Mesendoderm (in vitro differentiated cells): ENCODE data around the gene GABBR2.
A peak's percentile ranks its signal among the peaks of the same experiment; 100 is the strongest.

Source experiments
- DNase-seq: peaks from one replicate; pipeline ENCODE4 v3.0.0; 2013
- H2AK5ac ChIP-seq: 2 replicates; pipeline ENCODE4 v1.6.1; 2013; ENCODE audit warnings: low read length, inconsistent platforms
- H2BK120ac ChIP-seq: 2 replicates; pipeline ENCODE4 v1.6.1; 2013; ENCODE audit warnings: low read depth, mild to moderate bottlenecking, low read length, moderate library complexity, mixed read lengths
- H2BK15ac ChIP-seq: replicated peaks from 2 replicates; pipeline ENCODE4 v1.6.1; 2013; ENCODE audit warnings: low read depth, mild to moderate bottlenecking, moderate library complexity
- H2BK5ac ChIP-seq: 2 replicates; pipeline ENCODE4 v1.6.1; 2013; ENCODE audit warnings: low read length, inconsistent platforms
- H3K18ac ChIP-seq: 2 replicates; pipeline ENCODE4 v1.6.1; 2013; ENCODE audit warnings: mild to moderate bottlenecking, low read length, mixed read lengths
- H3K23ac ChIP-seq: one replicate; pipeline ENCODE4 v1.6.1; 2013; ENCODE audit warnings: low read length
- H3K27ac ChIP-seq: 2 replicates; pipeline ENCODE4 v1.5.1; 2013; ENCODE audit warnings: low read depth, mild to moderate bottlenecking, inconsistent platforms, low read length, moderate library complexity
- H3K27me3 ChIP-seq: 2 replicates; pipeline ENCODE4 v1.6.1; 2013; ENCODE audit warnings: low read length, control low read depth, mild to moderate bottlenecking, inconsistent platforms; ENCODE audit not compliant: insufficient read depth, poor library complexity
- H3K36me3 ChIP-seq: 2 replicates; pipeline ENCODE4 v1.6.1; 2013; ENCODE audit warnings: low read length, inconsistent platforms; ENCODE audit not compliant: control insufficient read depth, insufficient read depth
- H3K4ac ChIP-seq: one replicate; pipeline ENCODE4 v1.6.1; 2013; ENCODE audit warnings: low read depth, mild to moderate bottlenecking, low read length, moderate library complexity
- H3K4me1 ChIP-seq: 2 replicates; pipeline ENCODE4 v1.6.1; 2013; ENCODE audit warnings: low read depth, low read length, inconsistent platforms; ENCODE audit not compliant: control insufficient read depth
- H3K4me2 ChIP-seq: 2 replicates; pipeline ENCODE4 v1.6.1; 2013; ENCODE audit warnings: low read length
- H3K4me3 ChIP-seq: 2 replicates; pipeline ENCODE4 v1.5.1; 2013; ENCODE audit warnings: mild to moderate bottlenecking, low read length
- H3K56ac ChIP-seq: one replicate; pipeline ENCODE4 v1.6.1; 2013; ENCODE audit warnings: low read length
- H3K79me1 ChIP-seq: 2 replicates; pipeline ENCODE4 v1.6.1; 2013; ENCODE audit warnings: low read length, inconsistent platforms
- H3K79me2 ChIP-seq: 2 replicates; pipeline ENCODE4 v1.6.1; 2013; ENCODE audit warnings: mild to moderate bottlenecking, low read length; ENCODE audit not compliant: control insufficient read depth, insufficient read depth
- H3K9ac ChIP-seq: 2 replicates; pipeline ENCODE4 v1.6.1; 2013; ENCODE audit warnings: low read length, inconsistent platforms
- H4K5ac ChIP-seq: one replicate; pipeline ENCODE4 v1.6.1; 2013; ENCODE audit warnings: low read length
- H4K8ac ChIP-seq: one replicate; pipeline ENCODE4 v1.6.1; 2013; ENCODE audit warnings: low read depth, mild to moderate bottlenecking, control low read depth, low read length, moderate library complexity
- whole genome bisulfite sequencing: extraction: QIAGEN DNeasy Blood & Tissue Kit; methylation state at CpG from one replicate; pipeline ENCODE4 v1.1.7; 2013; ENCODE audit warnings: low lambda C conversion rate, missing lambda C conversion rate; ENCODE audit not compliant: insufficient coverage; ENCODE audit errors: extremely low coverage; 5-methylcytosine and 5-hydroxymethylcytosine counted together

GABBR2 gene

DNA sequence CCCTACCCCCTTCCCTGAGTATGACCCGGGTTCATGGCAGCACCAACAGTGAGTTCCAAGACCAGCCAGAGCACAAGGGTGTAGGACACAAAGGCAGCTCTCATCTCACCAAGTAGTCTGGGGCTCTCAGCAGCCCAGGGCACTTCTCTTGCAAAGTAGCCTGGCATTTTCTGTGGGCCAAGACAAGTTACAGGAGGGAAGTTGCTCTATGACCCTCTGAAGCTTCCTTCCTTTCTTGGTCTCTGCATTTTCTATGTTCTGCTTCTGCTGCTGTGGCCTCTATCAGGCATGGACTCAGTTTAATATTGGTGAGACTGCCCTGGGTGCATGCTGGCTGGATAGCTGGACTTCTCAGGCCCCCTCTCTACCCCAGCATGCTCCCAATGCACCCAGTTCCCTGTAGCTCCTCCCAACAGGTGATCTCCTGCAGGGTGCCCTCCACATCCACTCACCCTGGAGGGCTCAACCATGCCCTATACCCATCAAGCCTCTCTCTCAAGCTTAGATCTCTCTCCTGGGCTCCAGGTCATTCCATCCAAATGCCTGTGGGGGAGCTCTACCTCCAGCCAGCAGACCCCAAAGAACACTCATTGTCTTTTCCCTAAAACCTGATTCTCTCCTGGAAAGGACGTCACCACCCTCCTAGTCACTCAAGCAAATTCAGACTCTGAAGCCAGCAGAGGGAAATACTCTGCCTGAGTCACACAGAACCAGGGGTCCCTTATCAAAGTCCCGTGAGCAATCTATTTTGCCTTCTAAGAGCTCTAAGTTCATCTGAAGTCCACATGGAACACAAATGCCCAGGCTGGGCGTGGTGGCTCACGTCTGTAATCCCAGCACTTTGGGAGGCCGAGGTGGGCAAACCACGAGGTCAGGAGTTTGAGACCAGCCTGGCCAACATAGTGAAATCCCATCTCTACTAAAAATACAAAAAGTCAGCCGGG, 467.1 kb downstream of the GABBR2 start:
- no CpG with 5 or more reads among the region's 8 CpGs for WGBS
- Histone ChIP-seq H3K36me3 (peaks cover 1% of the 10 kb centered on the region), H3K4me3 (no peak overlapping the region), H2AK5ac (no peak overlapping the region), H4K5ac (no peak overlapping the region), H2BK15ac (no peak overlapping the region), H4K8ac (no peak overlapping the region), H3K4ac (no peak overlapping the region), H3K79me2 (peaks cover 2% of the 10 kb centered on the region), H2BK5ac (no peak overlapping the region), H3K4me2 (no peak overlapping the region), H3K4me1 (peaks cover 1% of the 10 kb centered on the region), H3K79me1 (no peaks in the 10 kb centered on the region), H3K27me3 (no peaks in the 10 kb centered on the region), H3K56ac (no peak overlapping the region), H3K23ac (no peak overlapping the region), H3K18ac (no peak overlapping the region), H3K27ac (no peak overlapping the region), H2BK120ac (no peak overlapping the region), H3K9ac (no peak overlapping the region)
- peak; percentile 72 for DNase-seq

DNA sequence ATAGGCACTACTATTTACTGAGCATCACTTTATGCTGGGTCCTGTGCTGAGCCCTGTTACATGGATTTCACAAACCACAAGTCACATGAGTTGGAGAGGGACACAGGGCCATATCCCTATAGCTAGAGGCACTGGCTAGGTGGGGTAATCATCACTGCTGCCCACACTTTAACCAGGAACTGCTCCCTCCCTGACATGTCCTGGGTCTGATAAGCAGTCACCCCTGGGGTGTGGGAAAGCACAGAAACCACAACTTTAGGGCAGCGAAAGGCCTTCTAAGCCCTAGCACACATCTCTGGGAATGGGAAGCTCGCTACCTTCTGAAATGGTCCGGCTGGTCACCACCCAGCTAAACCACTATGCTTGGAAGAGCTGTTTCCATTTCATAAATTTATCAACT, 468.3 kb downstream of the GABBR2 start:
- WGBS, result no CpG with 5 or more reads among the region's 3 CpGs

More for the DNA sequence above, 468.3 kb downstream of the GABBR2 start:
- Histone ChIP-seq H3K4me3 (no peak overlapping the region), H3K27ac (no peak overlapping the region), H3K18ac (no peak overlapping the region), H3K4me1 (no peaks in the 10 kb centered on the region), H3K79me2 (no peaks in the 10 kb centered on the region), H3K4me2 (no peak overlapping the region), H4K8ac (no peak overlapping the region), H2BK5ac (no peak overlapping the region), H3K79me1 (no peaks in the 10 kb centered on the region), H3K56ac (no peak overlapping the region), H4K5ac (no peak overlapping the region), H2BK15ac (no peak overlapping the region), H2AK5ac (no peak overlapping the region), H3K9ac (no peak overlapping the region), H3K4ac (no peak overlapping the region), H3K23ac (no peak overlapping the region), H3K27me3 (no peaks in the 10 kb centered on the region), H2BK120ac (no peak overlapping the region), H3K36me3 (peaks cover 1% of the 10 kb centered on the region)
- DNase-seq, result no peak
